HG02759 (cell line): ENCODE results near the gene SRPK1.
"Not testable (repeated sequence)": the region's sequence is repeated elsewhere in the genome, so short reads cannot be mapped to it uniquely, and the experiment has no call there.

Experiments
- ATAC-seq: cut with Tn5 transposase; IDR thresholded peaks from one replicate; pipeline ENCODE4 v1.9.1; 2021; ENCODE audit warnings: mild to moderate bottlenecking, moderate library complexity; ENCODE audit not compliant: unreplicated experiment

SRPK1 gene

DNA sequence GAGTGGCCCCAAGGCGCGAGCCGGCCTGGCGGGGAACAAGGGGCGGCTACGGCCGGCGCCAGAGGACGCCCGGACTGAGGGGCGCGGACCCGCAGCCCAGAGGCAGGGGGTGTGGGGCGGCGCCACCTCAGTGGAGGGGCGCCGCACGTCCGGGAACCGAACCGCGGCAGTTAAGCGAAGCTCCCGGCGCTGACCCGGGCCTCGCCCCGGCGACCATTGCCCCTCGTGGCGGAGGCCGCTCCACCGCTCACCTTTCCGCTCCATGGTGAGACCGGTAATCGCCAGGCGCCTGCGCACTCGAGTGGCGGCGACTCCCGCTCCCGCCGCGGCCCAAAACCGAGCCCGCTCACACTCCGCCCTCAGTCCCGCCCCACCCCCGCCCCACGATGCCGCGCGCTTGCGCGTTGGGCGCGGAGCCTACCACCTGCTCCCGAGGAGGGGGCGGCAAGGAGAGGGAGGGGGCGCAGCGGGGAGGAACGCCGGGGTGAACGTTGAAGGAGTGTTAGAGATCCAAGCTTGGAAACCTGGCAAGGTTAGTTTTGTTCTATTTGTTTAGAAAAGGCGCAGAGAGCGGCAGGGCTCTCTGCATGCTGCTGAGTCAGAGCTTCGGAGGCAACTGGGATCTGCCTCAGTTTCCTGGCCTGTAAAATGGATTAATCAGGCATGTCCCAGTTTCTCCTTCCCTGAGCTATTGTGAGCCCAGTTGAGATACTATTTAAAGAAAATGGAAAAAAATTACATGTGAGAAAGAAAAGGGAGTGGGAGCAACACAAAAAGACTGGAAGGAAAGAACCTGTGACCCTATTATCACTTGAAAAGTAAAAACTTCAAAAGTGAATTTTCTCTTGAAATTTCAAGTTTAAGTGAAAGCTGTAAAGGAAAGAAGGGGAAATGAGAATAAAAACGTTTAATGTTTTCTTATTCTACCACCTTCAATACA is at the start of gene SRPK1:
Gene SRPK1, minus strand, starts transcription at position 306 of the 940 bp plus-strand sequence. Its CDS starts 42 bp downstream, at position 264.
- ATAC-seq: peak; percentile 91

DNA sequence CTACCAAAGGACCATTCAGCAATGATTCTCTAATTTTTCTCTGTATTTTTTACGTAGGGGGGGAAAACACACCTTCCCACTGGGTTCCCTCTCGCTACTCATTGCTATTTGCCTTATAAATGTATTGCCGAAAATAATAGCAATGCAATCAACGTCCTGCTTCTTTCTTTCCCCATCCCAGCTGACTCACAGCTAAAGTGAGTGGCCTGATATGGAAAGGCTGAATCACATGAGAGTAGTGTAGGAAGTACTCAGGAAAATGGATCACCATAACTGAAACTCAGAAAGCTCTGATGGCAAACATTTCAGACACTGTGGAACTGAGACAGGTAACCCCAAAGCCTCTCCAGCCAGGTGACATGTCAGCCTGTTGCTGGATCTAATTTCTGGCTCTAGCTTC is 49.3 kb upstream of the SRPK1 start:
- ATAC-seq: no peak

DNA sequence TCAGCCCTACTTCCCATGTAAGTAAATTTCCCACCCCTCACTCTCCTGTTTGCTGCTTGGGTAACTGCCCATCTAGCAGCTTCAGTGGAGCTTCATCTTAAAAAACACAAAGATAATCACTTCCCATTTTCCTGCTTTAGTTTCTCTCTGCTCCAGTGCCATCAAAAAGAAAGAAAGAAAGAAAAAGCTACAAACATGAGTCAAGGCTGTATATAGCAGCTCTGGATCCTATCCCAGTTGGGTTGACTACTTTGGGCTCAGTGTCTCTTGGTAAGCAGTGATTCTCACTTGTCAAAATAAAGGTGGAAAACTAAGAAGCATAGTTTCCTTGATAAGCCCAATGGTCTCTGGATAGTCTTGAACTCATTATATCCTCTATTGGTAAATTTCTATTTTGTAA is 48.7 kb upstream of the SRPK1 start:
- no peak for ATAC-seq

DNA sequence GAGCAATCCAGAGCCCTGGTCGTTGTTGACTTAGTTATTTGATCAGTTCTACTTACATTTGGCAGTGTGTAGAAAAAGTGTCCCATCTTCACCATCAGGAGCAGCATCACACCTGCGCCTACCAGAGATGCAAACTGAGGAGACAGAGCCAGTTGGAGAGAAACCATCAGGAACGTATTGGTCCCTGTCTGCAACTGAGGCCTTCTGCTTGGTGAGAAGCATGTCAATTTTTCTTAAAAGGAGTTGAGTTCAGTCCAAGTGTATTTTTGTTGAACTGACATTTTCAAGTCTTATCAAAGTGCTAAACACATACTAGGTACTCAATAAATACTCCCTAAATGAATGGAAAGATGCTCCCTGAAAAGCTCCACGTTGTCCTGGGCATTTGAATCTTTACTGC is 47.9 kb upstream of the SRPK1 start:
- no peak for ATAC-seq

DNA sequence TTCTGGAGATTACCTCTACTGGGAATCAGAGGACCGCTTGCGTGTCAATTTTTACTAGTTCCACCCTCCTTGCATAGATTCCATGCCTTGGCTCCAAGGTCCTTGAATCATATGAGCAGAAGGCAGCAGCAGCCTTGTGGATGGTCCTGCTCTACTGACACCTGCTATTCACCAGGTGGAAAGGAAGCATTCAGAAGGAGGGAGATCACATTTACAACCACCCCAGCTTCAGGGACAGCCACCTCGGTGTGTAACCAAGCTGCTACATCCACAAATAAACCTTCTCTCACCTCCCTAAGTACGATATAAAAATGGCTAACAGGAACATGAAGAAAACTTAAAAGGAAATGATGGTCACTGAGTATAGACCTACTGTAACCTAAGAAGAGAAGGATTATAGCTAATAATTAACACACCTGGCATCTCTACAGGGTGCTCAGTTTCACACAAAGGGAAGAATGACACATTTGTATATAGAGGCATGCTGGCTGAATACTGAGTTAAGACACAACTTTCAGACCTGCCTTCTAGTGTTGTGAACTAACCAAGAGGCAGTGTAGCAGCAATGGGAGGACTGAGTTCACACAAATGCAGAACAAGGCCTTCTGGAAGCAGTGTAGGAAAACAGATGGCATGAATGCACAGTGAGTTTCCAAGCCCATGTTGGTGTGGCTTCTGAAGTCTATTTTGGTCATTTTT is 46.3 kb upstream of the SRPK1 start:
- no peak for ATAC-seq

DNA sequence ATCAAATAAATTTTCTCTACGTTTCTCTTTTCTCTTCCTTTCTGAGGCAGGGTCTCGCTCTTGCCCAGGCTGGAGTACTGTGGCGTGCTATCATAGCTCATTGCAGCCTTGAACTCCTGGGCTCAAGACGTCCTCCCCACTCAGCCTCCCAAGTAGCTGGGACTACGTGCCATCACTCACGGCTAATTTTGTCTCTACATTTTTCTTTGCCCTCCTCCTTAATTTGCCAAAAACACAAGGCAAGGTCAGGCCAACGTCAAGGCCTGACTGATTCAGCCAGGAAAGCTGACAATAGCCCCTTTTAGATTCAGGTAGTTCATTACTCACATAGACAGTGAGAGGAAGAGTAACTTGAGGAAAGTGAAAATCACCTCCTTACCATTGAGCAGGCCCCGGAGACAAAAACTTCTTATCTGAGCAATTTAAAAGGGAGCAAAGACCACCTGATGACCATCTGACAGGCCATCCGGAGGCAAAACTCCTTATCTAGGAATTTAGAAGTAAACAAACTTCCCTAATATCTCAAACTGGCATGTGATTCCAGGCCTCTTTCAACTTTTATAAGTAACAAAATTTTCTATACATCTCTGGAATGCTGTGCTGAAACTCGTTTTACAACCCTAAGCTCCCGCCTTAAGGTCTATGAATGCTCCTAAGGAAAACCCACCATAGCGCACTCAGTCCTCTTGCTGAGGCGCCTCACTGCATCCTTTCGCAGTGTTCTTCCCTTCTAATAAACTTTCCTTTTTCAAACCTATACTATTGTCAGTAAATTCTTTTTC is 42.1 kb upstream of the SRPK1 start:
- ATAC-seq: no peak

DNA sequence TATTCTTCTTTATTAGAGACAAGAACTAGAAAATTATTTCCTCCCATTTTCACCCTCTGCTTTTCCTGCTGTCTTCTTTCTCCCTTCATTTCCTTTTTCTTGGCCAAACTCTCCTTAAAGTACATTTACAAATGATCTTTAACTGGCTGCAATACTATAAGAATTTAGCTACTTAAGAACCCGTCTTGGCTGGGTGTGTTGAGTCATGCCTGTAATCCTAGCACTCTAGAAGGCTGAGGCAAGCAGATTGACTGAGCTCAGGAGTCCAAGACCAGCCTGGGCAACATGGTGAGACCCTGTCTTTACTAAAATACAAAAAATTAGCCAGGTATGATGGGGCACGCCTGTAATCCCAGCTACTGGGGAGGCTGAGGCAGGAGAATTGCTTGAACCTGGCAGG is 39.3 kb upstream of the SRPK1 start:
- ATAC-seq: no peak

DNA sequence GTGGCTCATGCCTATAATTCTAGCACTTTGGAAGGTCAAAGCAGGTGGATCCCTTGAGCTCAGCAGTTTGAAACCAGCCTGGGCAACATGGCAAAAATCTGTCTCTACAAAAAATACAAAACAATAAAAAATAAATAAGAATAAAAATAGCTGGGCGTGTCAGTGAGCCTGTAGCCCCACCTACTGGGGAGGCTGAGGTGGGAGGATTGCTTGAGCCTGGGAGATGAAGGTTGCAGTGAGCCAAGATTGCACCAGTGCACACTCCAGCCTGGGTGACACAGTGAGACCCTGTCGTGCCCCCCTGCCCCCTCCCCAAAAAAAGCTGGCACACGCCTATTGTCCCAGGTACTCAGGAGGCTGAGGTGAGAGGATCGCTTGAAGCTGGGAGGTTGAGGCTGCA is 35.1 kb upstream of the SRPK1 start:
- ATAC-seq: no peak

DNA sequence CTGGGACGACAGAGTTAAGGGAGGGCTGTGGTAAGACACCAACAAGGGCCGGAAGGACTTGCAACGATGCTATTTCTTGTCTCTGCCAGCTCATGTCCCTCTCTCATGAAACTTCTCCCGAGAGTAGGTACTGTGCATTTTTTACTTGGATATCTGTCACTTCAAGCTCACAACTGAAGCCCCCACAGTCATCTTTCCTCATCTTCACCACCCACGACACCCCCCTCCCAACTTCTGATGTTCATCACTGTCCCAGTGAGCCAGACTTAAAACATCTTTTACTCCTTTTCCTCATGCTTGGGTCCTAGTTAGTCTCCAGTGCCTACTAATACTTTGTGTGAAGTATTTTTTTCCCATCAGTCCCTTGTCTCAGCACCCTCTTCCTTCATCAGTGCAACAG is 34.6 kb upstream of the SRPK1 start:
- no peak for ATAC-seq

DNA sequence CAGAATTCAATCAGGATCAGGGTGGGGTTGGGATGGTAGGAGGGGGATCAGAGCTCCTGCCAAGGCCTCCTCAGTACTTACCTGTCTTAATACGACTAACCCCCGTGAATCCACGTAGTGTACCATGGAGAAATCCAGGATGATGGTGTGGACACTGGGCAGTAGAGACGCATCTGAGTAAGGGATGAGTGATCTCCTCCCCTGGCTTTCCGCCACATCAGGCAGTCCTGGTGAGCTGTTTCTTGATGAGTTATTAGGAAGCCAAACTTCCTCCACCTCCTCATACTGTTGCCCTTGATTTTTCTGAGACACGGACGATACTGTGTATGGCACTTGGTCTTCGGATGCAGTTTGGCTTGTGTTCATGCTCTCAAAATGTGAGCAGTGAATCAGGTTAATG is 34.2 kb upstream of the SRPK1 start:
- no peak for ATAC-seq

DNA sequence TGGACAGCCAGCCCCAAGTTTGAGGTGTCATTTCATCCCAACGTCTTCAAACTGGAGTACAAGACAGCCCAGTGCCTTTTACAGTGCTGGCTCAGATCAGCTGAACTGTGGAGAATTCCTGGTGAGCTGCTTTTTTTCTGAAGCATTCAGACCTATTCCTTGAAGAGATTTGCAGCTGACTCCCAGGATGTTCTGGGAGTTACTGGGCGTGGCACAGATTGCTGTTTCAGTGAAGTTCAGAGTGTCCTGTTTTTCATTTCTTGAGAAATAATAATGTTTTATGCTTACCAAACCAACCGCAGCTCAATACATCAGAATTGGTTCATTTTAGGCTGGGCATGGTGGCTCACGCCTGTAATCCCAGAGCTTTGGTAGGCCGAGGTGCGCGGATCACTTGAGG is 33.4 kb upstream of the SRPK1 start:
- ATAC-seq: no peak

DNA sequence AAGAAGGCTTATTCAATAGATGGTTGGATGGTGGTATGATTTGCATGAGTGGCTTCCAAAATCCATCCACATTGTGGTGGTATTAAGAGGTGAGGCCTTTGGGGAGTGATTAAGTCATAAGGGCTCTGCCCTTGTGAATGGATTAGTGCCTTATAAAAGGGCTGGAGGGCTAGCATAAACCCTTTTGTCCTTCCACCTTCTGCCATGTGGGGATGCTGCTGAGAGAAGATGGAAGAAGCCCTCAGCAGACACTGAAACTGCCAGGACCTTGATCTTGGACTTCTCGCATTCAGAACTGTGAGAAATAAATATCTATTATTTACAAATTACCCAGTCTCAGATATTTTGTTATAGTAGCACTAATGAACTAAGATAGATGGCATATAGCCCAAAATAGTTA is 27.8 kb upstream of the SRPK1 start:
- ATAC-seq: no peak

DNA sequence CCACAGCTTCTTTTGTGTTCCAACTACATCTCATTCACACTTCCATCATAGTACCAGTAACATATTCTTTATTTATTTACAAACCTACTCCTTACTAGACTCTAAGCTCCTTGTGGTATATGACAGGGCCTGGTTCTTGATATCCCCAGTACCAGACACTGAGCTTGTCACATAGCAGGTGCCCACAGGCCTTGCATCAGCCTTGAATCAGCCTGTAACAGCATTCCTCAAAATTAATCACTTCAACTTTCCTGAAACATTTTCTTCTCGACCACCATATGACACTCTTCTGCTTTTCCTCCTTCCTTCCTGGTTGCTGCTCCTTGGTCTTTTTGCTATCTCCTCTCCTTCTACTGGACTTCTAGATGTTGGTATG is 24.7 kb upstream of the SRPK1 start:
- no peak for ATAC-seq

DNA sequence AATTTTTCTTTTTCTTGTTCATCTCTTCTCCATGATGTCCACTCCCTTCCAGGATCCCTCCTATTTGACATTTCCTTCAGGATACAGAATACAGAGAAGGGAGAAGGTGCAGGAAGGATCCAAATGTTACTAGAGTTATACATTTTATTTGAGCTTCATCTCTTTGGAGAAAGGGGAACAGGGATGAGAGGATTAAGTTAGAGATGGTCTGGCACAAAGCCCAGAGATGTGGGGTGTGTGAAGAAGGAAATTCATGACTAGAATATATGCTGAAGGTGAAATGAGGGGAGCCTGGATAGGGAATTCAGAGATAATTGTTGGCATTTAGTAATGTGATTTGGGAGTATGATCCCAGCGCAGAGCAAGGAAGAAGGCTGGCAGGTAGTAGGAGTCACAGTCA is 22.5 kb upstream of the SRPK1 start:
- no peak for ATAC-seq

DNA sequence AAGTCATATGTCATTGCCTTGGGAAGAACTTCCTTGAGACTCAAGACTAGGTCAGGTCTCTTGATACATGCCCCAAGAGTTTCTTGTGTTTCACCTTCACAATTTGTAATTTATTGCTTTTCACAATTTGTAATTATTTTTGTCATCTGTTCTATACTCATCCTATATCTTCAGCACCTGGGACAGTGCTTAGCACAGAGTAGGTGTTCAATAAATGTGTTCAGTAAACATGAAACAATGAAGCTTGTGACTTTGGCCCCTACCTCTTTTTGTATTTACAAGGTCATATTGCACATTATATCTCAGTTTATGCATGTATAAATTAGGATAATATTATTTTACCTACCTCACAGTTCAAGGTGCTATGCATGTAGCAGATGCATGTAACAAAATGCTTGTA is 21.5 kb upstream of the SRPK1 start:
- ATAC-seq: no peak

DNA sequence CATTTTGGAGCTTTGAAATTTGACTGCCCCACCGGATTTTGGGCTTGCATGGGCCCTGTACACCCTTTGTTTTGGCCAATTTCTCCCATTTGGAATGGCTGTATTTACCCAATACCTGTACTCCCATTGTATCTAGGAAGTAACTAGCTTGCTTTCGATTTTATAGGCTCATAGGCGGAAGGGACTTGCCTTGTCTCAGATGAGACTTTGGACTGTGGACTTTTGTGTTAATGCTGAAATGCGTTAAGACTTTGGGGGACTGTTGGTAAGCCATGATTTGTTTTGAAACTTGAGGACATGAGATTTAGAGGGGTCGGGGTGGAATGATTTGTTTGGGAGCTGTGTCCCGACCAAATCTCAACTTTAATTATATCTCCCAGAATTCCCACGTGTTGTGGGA is 20.3 kb upstream of the SRPK1 start:
- not testable (repeated sequence) for ATAC-seq

DNA sequence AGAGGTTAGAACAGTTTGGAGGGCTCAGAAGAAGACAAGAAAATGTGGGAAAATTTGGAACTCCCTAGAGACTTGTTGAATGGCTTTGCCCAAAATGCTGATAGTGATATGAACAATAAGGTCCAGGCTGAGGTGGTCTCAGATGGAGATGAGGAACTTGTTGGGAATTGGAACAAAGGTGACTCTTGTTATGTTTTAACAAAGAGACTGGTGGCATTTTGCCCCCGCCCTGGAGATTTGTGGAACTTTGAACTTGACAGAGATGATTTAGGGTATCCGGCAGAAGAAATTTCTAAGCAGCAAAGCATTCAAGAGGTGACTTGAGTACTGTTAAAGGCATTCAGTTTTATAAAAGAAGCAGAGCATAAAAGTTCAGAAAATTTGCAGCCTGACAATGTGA is 19.1 kb upstream of the SRPK1 start:
- ATAC-seq: not testable (repeated sequence)

DNA sequence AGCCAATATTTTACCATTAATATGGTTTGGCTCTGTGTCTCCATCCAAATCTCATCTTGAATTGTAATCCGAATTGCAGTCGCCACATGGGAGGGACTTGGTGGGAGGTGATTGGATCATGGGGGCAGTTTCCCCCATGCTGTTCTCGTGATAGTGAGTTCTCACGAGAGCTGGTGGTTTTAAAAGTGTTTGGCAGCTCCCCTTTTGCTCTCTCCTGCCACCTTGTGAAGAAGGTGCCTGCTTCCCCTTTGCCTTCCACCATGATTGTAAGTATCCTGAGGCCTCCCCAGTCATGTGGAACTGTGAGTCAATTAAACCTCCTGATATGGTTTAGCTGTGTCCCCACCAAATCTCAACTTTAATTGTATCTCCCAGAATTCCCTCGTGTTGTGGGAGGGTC is 18.4 kb upstream of the SRPK1 start:
- not testable (repeated sequence) for ATAC-seq

DNA sequence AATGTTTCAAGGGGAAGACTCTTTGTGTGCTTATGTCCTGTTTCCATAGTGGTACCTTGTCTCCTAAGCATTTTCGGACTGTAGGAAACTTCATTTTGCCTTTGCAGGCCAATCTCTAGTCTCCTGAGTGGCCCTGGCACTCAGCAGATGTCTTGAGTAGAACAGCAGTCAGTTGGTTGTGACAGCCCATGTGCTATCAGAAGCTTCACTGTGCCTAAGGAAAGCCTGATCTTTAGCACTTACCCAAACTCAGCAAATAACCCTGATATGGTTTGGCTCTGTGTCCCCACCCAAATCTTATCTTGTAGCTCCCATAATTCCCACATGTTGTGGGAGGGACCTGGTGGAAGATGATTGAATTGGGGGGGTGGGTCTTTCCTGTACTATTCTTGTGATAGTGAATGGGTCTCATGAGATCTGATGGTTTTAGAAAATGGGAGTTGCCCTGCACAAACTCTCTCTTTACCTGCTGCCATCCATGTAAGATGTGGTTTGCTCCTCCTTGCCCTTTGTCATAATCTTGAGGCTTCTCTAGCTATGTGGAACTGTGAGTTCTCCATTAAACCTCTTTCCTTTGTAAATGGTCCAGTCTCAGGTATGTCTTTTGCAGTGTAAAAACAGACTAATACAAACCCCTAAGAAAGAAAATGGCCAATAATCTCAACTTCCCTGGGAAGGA is 15.9 kb upstream of the SRPK1 start:
- ATAC-seq: no peak

DNA sequence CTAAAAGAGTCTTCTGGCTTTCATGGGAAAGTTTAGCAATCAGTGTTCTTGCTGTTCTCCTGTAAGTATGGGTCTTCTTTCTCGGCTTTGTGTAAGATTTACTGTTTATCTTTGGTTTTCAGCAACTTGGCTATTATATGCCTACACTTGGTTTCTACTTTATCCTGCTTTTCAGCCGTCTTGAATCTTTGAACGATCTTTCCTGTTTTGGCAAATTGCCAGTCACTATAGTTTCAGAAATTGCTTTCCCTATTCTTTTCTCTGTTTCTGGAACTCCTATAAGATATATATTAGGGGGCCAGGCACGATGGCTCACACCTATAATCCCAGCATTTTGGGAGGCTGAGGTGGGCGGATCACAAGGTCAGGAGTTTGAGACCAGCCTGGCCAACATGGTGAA is 14.6 kb upstream of the SRPK1 start:
- no peak for ATAC-seq

DNA sequence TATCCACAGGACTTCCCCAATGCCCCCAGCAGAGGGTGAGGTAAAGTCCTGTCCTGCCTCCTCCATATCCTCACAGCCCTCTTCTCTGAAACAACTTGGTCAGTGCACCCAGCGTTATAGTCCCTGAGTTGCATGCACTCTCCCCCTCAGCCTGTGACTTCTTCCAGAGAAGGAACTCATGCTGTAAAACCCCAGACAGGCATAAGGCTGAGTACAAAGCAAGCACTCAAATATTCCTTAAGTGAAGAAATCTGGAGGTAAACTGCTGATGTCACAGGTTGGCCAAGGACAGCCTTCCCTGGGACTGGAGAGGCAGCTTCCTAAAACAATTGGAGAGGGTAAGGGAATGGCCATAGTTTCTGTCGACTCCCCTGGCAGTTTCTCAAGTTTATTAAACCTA is 12.9 kb upstream of the SRPK1 start:
- no peak for ATAC-seq
